HEK293 (cell line): ENCODE measurements around the gene SPATA22.
"Not testable (repeated sequence)": the region's sequence is repeated elsewhere in the genome, so short reads cannot be mapped to it uniquely, and the experiment has no call there.

Experiments
- CTCF ChIA-PET: fragments of 350-600 bp; formaldehyde crosslinking; extraction: SDS; loops from one replicate; lab custom pipeline; 2021; ENCODE audit warnings: antibody characterized with exemption; lab: Yijun Ruan, JAX
- POLR2A ChIA-PET: fragments of 300-600 bp; formaldehyde crosslinking; extraction: SDS; loops from one replicate; lab custom pipeline; 2020; ENCODE audit warnings: antibody characterized with exemption, inconsistent platforms; lab: Yijun Ruan, JAX
- H3K27ac ChIP-seq: fragments of 200-500 bp; sonication (Bioruptor generic); 2 replicates; pipeline ENCODE4 v1.5.1; 2014; ENCODE audit warnings: low read depth, low read length, control low read depth, inconsistent platforms; ENCODE audit errors: extremely low read depth
- H3K36me3 ChIP-seq, 2 experiments: fragments of 200-500 bp in 1 of 2; sonication (Bioruptor generic) in 1 of 2; 1 replicate in 1 of 2; 2 replicates in 1 of 2; pipeline ENCODE4 v1.5.1; 2014 to 2017; ENCODE audit warnings: inconsistent platforms in 2 of 2, low read length in 2 of 2; ENCODE audit not compliant: control insufficient read depth in 2 of 2, insufficient read depth in 1 of 2
- H3K4me1 ChIP-seq: fragments of 200-500 bp; sonication (Bioruptor generic); 2 replicates; pipeline ENCODE4 v1.5.1; 2014; ENCODE audit warnings: mild to moderate bottlenecking, low read length, inconsistent platforms; ENCODE audit not compliant: control insufficient read depth, insufficient read depth
- H3K4me3 ChIP-seq: 2 replicates; pipeline ENCODE4 v1.5.1; 2011; ENCODE audit warnings: low read depth, mild to moderate bottlenecking, control low read depth, low read length, moderate library complexity
- H3K9me3 ChIP-seq: fragments of 200-500 bp; sonication (Bioruptor generic); 2 replicates; pipeline ENCODE4 v1.5.1; 2014; ENCODE audit warnings: low read depth, low read length, inconsistent platforms; ENCODE audit not compliant: control insufficient read depth, insufficient read depth
- FEZF1 ChIP-seq: fragments of 450-650 bp; formaldehyde crosslinking; IDR thresholded peaks from 2 replicates; pipeline ENCODE4 v1.5.1; 2016; ENCODE audit warnings: missing biosample characterization, missing genetic modification characterization
- GLIS2 ChIP-seq: fragments of 450-650 bp; formaldehyde crosslinking; IDR thresholded peaks from 2 replicates; pipeline ENCODE4 v1.5.1; 2016; ENCODE audit warnings: missing biosample characterization, missing genetic modification characterization
- HIC1 ChIP-seq: fragments of 450-650 bp; formaldehyde crosslinking; IDR thresholded peaks from 2 replicates; pipeline ENCODE4 v1.5.1; 2016; ENCODE audit warnings: missing biosample characterization, missing genetic modification characterization
- HOXC10 ChIP-seq: sonication (generic); formaldehyde crosslinking; IDR thresholded peaks from 2 replicates; pipeline ENCODE4 v1.8.1; 2023; ENCODE audit warnings: mild to moderate bottlenecking, missing genetic modification reagents
- PBX3 ChIP-seq: sonication (generic); formaldehyde crosslinking; IDR thresholded peaks from 2 replicates; pipeline ENCODE4 v1.8.1; 2022; ENCODE audit warnings: mild to moderate bottlenecking, moderate library complexity, missing genetic modification reagents
- PRDM1 ChIP-seq: fragments of 450-650 bp; formaldehyde crosslinking; IDR thresholded peaks from 2 replicates; pipeline ENCODE4; 2016; ENCODE audit warnings: missing biosample characterization, missing genetic modification characterization
- ZNF16 ChIP-seq: fragments of 450-650 bp; formaldehyde crosslinking; IDR thresholded peaks from 2 replicates; pipeline ENCODE4 v1.5.1; 2016; ENCODE audit warnings: low read depth, missing biosample characterization, missing genetic modification characterization
- ZNF169 ChIP-seq: fragments of 450-650 bp; formaldehyde crosslinking; IDR thresholded peaks from 2 replicates; pipeline ENCODE4 v1.5.1; 2016; ENCODE audit warnings: missing biosample characterization, missing genetic modification characterization
- ZNF223 ChIP-seq: fragments of 450-650 bp; formaldehyde crosslinking; IDR thresholded peaks from 2 replicates; pipeline ENCODE4 v1.5.1; 2016; ENCODE audit warnings: missing biosample characterization, missing genetic modification characterization
- ZNF248 ChIP-seq: fragments of 450-650 bp; formaldehyde crosslinking; IDR thresholded peaks from 2 replicates; pipeline ENCODE4 v1.5.1; 2017; ENCODE audit warnings: missing biosample characterization, missing genetic modification characterization
- ZNF280D ChIP-seq: fragments of 450-650 bp; formaldehyde crosslinking; IDR thresholded peaks from 2 replicates; pipeline ENCODE4 v1.5.1; 2016; ENCODE audit warnings: missing biosample characterization, missing genetic modification characterization
- ZNF311 ChIP-seq: fragments of 450-650 bp; formaldehyde crosslinking; IDR thresholded peaks from 2 replicates; pipeline ENCODE4 v1.5.1; 2017; ENCODE audit warnings: missing biosample characterization, missing genetic modification characterization, borderline replicate concordance
- ZNF366 ChIP-seq: fragments of 450-650 bp; formaldehyde crosslinking; conservative IDR thresholded peaks from 2 replicates; pipeline ENCODE4 v1.5.1; 2016; ENCODE audit warnings: missing biosample characterization, missing genetic modification characterization
- ZNF501 ChIP-seq: fragments of 450-650 bp; formaldehyde crosslinking; IDR thresholded peaks from 2 replicates; pipeline ENCODE4 v1.5.1; 2016; ENCODE audit warnings: missing biosample characterization, missing genetic modification characterization
- ZNF513 ChIP-seq: fragments of 450-650 bp; IDR thresholded peaks from 2 replicates; pipeline ENCODE4 v1.5.1; 2018; ENCODE audit warnings: missing biosample characterization, missing genetic modification characterization
- ZNF639 ChIP-seq: fragments of 450-650 bp; formaldehyde crosslinking; IDR thresholded peaks from 2 replicates; pipeline ENCODE4 v1.5.1; 2016; ENCODE audit warnings: missing biosample characterization, missing genetic modification characterization
- ZNF792 ChIP-seq: fragments of 450-650 bp; formaldehyde crosslinking; IDR thresholded peaks from 2 replicates; pipeline ENCODE4 v1.5.1; 2016; ENCODE audit warnings: missing biosample characterization, missing genetic modification characterization

The SPATA22 gene

GRCh38 chr17:3514873-3515272 is 43.3 kb upstream of the SPATA22 start (continued):
- TF ChIP-seq HIC1 (tag by site-specific recombination) = no peak
- TF ChIP-seq ZNF311 (tag by site-specific recombination) = no peak
- TF ChIP-seq ZNF169 = no peak
- no peak for TF ChIP-seq FEZF1 (tag by site-specific recombination)
- no peak for TF ChIP-seq ZNF792 (tag by site-specific recombination)

- H3K4me1 ChIP-seq, POLR2A ChIA-PET, H3K27ac ChIP-seq, H3K36me3 ChIP-seq, H3K9me3 ChIP-seq, H3K4me3 ChIP-seq, CTCF ChIA-PET: not testable (repeated sequence)
These were observed 42.5 kb upstream of the SPATA22 start for GRCh38 chr17:3514167-3514566.

- Histone ChIP-seq H3K36me3 (no peaks in the 10 kb centered on the region), H3K4me1 (no peaks in the 10 kb centered on the region), H3K9me3 (no peaks in the 10 kb centered on the region; the same call in 1 of the 2 replicates), H3K4me3 (no peak overlapping the region), H3K27ac (no peak overlapping the region)
- ChIA-PET CTCF (interaction anchor here (0.6 kb wide), 1 partner anchor 75 kb away, joined by 3 read pairs; no protein-coding TSS in a partner anchor), POLR2A (no interaction called here)
- TF ChIP-seq ZNF16 (tag by site-specific recombination) (no peak), ZNF501 (tag by site-specific recombination) (no peak), PBX3 (CRISPR knock-in tag) (no peak), GLIS2 (tag by site-specific recombination) (no peak)
These were observed 41.9 kb upstream of the SPATA22 start for GRCh38 chr17:3513305-3514035.

- CTCF ChIA-PET = interaction anchor here (0.6 kb wide), 1 partner anchor 76 kb away, joined by 3 read pairs; no protein-coding TSS in a partner anchor
- H3K27ac ChIP-seq = no peak overlapping the region
- TF ChIP-seq ZNF366 (tag by site-specific recombination) = no peak
- no peak for TF ChIP-seq ZNF223 (tag by site-specific recombination)
- no peak for TF ChIP-seq ZNF248
- no peak for TF ChIP-seq PRDM1 (tag by site-specific recombination)
- no peak for TF ChIP-seq ZNF513 (tag by site-specific recombination)
- TF ChIP-seq ZNF501 (tag by site-specific recombination) = no peak
- TF ChIP-seq ZNF311 (tag by site-specific recombination) = no peak
- TF ChIP-seq ZNF280D (tag by site-specific recombination) = no peak
- no peak for TF ChIP-seq HOXC10 (CRISPR knock-in tag)
- no peak for TF ChIP-seq ZNF639 (tag by site-specific recombination)
These were observed 41.0 kb upstream of the SPATA22 start for GRCh38 chr17:3512505-3513171.

More at GRCh38 chr17:3512505-3513171, 41.0 kb upstream of the SPATA22 start:
- Histone ChIP-seq H3K9me3 (no peaks in the 10 kb centered on the region; the same call in 1 of the 2 replicates), H3K4me1 (no peaks in the 10 kb centered on the region), H3K36me3 (no peaks in the 10 kb centered on the region), H3K4me3 (no peak overlapping the region)
- POLR2A ChIA-PET = no interaction called here
